GM12878 (cell line): ENCODE data around the gene BACE2. TPM values are rescaled to one million over a fixed set of nuclear protein-coding genes. Genes with fewer than 3 reads are reported as not detected.

ENCODE experiments used
- ATAC-seq: fragments of 200-7000 bp; cut with Tn5 transposase; 3 replicates; pipeline ENCODE4 v1.9.1; 2020; ENCODE audit warnings: mild to moderate bottlenecking, moderate library complexity
- BruUV-seq: library from RNA; stranded (reverse); fragments of 400-500 nt; replicated peaks from 2 replicates; lab custom pipeline; 2021; lab: Mats Ljungman, UMichigan
- CTCF ChIA-PET: fragments of 300-600 bp; sonication (Branson Sonifier 250); formaldehyde crosslinking; extraction: SDS; loops from one replicate; lab custom pipeline; 2021; ENCODE audit warnings: inconsistent platforms; lab: Yijun Ruan, JAX
- POLR2A ChIA-PET: fragments of 350-600 bp; formaldehyde crosslinking; extraction: SDS; loops from one replicate; lab custom pipeline; 2021; ENCODE audit warnings: inconsistent platforms; lab: Charles Lee
- RAD21 ChIA-PET: fragments of 300-600 bp; sonication (Branson Sonifier 250); formaldehyde crosslinking; loops from one replicate; lab custom pipeline; 2023; ENCODE audit warnings: antibody characterized with exemption; ENCODE audit not compliant: unreplicated experiment; lab: Charles Lee
- SMC1A ChIA-PET: fragments of 300-600 bp; sonication (Branson Sonifier 250); formaldehyde crosslinking; loops from one replicate; lab custom pipeline; 2023; ENCODE audit not compliant: unreplicated experiment, uncharacterized antibody; lab: Charles Lee
- DNase-seq: peaks from one replicate; pipeline ENCODE4 v3.0.0-alpha.2; 2011; ENCODE audit warnings: low read depth, low spot score
- FAIRE-seq: peaks from 3 replicates; lab custom pipeline; 2011; peaks lifted over from hg19 to GRCh38; lab: Jason Lieb, UNC
- H2AFZ ChIP-seq: 2 replicates; pipeline ENCODE4 v1.6.0; 2011; ENCODE audit warnings: low read depth, low read length, control low read depth; ENCODE audit not compliant: control insufficient read depth
- H3K27ac ChIP-seq: 2 replicates; pipeline ENCODE4 v1.5.1; 2011; ENCODE audit warnings: control low read depth; ENCODE audit not compliant: control insufficient read depth, insufficient read depth
- H3K27me3 ChIP-seq, 2 experiments: replicated peaks in 1 of 2; 2 replicates each; pipeline versions ENCODE4 v1.6.0 to v1.6.1; 2011; ENCODE audit warnings: low read length in 1 of 2; ENCODE audit not compliant: control insufficient read depth in 2 of 2, insufficient read depth in 2 of 2
- H3K36me3 ChIP-seq, 2 experiments: 2 replicates each; pipeline ENCODE4 v1.5.1; 2011; ENCODE audit warnings: low read length in 1 of 2; ENCODE audit not compliant: control insufficient read depth in 2 of 2, insufficient read depth in 2 of 2
- H3K4me1 ChIP-seq: 2 replicates; pipeline ENCODE4 v1.6.1; 2011; ENCODE audit warnings: mild to moderate bottlenecking, low read length, moderate library complexity, mixed read lengths; ENCODE audit not compliant: control insufficient read depth, insufficient read depth
- H3K4me2 ChIP-seq: 2 replicates; pipeline ENCODE4 v1.6.0; 2011; ENCODE audit warnings: control low read depth; ENCODE audit not compliant: control insufficient read depth, insufficient read depth
- H3K4me3 ChIP-seq: fragments of 200-600 bp; sonication (generic); 2 replicates; pipeline ENCODE4 v1.5.1; 2016
- H3K79me2 ChIP-seq: 2 replicates; pipeline ENCODE4 v1.6.0; 2011; ENCODE audit warnings: low read length; ENCODE audit not compliant: control insufficient read depth, insufficient read depth
- H3K9ac ChIP-seq: 2 replicates; pipeline ENCODE4 v1.8.0; 2011; ENCODE audit warnings: low read length, control low read depth, mixed read lengths; ENCODE audit not compliant: control insufficient read depth, insufficient read depth
- H3K9me3 ChIP-seq: replicated peaks from 3 replicates; pipeline ENCODE4 v1.5.1; 2011; ENCODE audit warnings: mild to moderate bottlenecking, low read length; ENCODE audit not compliant: control insufficient read depth, insufficient read depth
- H4K20me1 ChIP-seq: 2 replicates; pipeline ENCODE4 v1.6.0; 2011; ENCODE audit not compliant: control insufficient read depth, insufficient read depth
- CBX5 ChIP-seq: sonication (generic); IDR thresholded peaks from 2 replicates; pipeline ENCODE4 v1.6.1; 2016; ENCODE audit warnings: low read depth, moderate library complexity, mild to moderate bottlenecking, inconsistent platforms
- CHD2 ChIP-seq: IDR thresholded peaks from 2 replicates; pipeline ENCODE4 v1.6.1; 2011; ENCODE audit warnings: low read depth, low read length, improper control_type of control experiment, borderline replicate concordance
- CUX1 ChIP-seq: IDR thresholded peaks from 2 replicates; pipeline ENCODE4 v1.6.1; 2012; ENCODE audit warnings: improper control_type of control experiment, low read depth, low read length; ENCODE audit not compliant: insufficient replicate concordance
- EGR1 ChIP-seq, 2 experiments: IDR thresholded peaks; 1 replicate in 1 of 2; 2 replicates in 1 of 2; pipeline ENCODE4 v1.6.1; 2011 to 2012; ENCODE audit warnings: low read depth in 2 of 2, low read length in 2 of 2, borderline replicate concordance in 1 of 2, mild to moderate bottlenecking in 1 of 2, moderate library complexity in 1 of 2
- LARP7 ChIP-seq: fragments of 450-650 bp; IDR thresholded peaks from 2 replicates; pipeline ENCODE4 v1.6.1; 2017; ENCODE audit warnings: mild to moderate bottlenecking
- NBN ChIP-seq: fragments of 450-650 bp; IDR thresholded peaks from 2 replicates; pipeline ENCODE4 v1.6.1; 2016
- NR2F1 ChIP-seq: fragments of 450-650 bp; conservative IDR thresholded peaks from 2 replicates; pipeline ENCODE4 v1.6.1; 2017; ENCODE audit warnings: mild to moderate bottlenecking
- PAX8 ChIP-seq: fragments of 450-650 bp; IDR thresholded peaks from 2 replicates; pipeline ENCODE4 v1.6.1; 2017; ENCODE audit warnings: mild to moderate bottlenecking, moderate library complexity
- POLR2AphosphoS5 ChIP-seq: IDR thresholded peaks from 2 replicates; pipeline ENCODE4 v1.6.1; 2011; ENCODE audit warnings: mild to moderate bottlenecking, low read length, inconsistent platforms
- RFX5 ChIP-seq: IDR thresholded peaks from 2 replicates; pipeline ENCODE4 v1.6.1; 2011; ENCODE audit warnings: low read depth, low read length, improper control_type of control experiment
- TCF7 ChIP-seq: IDR thresholded peaks from 2 replicates; pipeline ENCODE4 v1.6.1; 2014; ENCODE audit warnings: antibody characterized with exemption, borderline replicate concordance
- WRNIP1 ChIP-seq: IDR thresholded peaks from 2 replicates; pipeline ENCODE4 v1.6.1; 2011; ENCODE audit warnings: low read depth, low read length, improper control_type of control experiment, borderline replicate concordance
- ZNF274 ChIP-seq: IDR thresholded peaks from one replicate; pipeline ENCODE4 v1.8.0; 2011; ENCODE audit not compliant: insufficient read length, insufficient read depth
- ZSCAN29 ChIP-seq: fragments of 450-650 bp; IDR thresholded peaks from 2 replicates; pipeline ENCODE4 v1.6.1; 2017; ENCODE audit warnings: mild to moderate bottlenecking, moderate library complexity
- WGBS: methylation state at CpG from one replicate; pipeline ENCODE4 v1.1.6; 2016; ENCODE audit warnings: low lambda C conversion rate; ENCODE audit not compliant: insufficient replicate concordance, insufficient coverage; ENCODE audit errors: missing lambda C conversion rate; 5-methylcytosine and 5-hydroxymethylcytosine counted together
- in situ Hi-C: fragments of 300-500 bp; cut with MboI; formaldehyde crosslinking; loops from 9 replicates; pipeline ENCODE4 v1.14.3; 2018; ENCODE audit warnings: mixed read lengths
- intact Hi-C: fragments of 100-400 bp; cut with micrococcal nuclease; formaldehyde crosslinking; loops from one replicate; pipeline ENCODE4 v1.14.2; 2022; ENCODE audit not compliant: unreplicated experiment
- polyA plus RNA-seq, 11 experiments: library from polyadenylated mRNA; depleted of rRNA in 4 of 11; unstranded in 6 of 11; stranded (reverse) in 5 of 11; fragments of >200 nt; fragmentation: Nextera tagmentation in 4 of 11; fragmentation: Illumina TruSeq in 1 of 11; extraction: Ambion mirVana in 4 of 11; extraction: Trizol in 1 of 11; gene quantifications; 1 replicate in 1 of 11; 2 replicates in 10 of 11; pipeline versions ENCODE4 v1.2.1 to v1.2.3, GENCODE V29; 2011 to 2016; ENCODE audit warnings: inconsistent platforms in 2 of 11, missing spikeins in 2 of 11, low read depth in 1 of 11
- total RNA-seq, 4 experiments: library from RNA; depleted of rRNA in 3 of 4; stranded (reverse); fragments of >200 nt in 3 of 4; fragmentation: Illumina TruSeq in 1 of 4; extraction: Trizol in 1 of 4; gene quantifications; 2 replicates each; pipeline versions ENCODE4 v1.2.1 to v1.2.3, GENCODE V29; 2013 to 2021

BACE2 gene
- total and polyA plus RNA-seq, 10 of the 15 experiments (the other 5 are each of a cell fraction or from before 2014, with no cell fraction given), result 0.04 to 0.69 (median 0.18) TPM; not detected in 5

GRCh38 chr21:41139275-41139674 is 28.7 kb upstream of the BACE2 start (continued):
- no peak for TF ChIP-seq RFX5

GRCh38 chr21:41139951-41140350 is 28.0 kb upstream of the BACE2 start:
- CTCF ChIA-PET, result no interaction called here
- WGBS, result 51% methylated on average over 12 of the region's 12 CpGs
- Histone ChIP-seq H3K4me1 (no peaks in the 10 kb centered on the region), H3K9ac (no peak overlapping the region), H3K36me3 (no peaks in the 10 kb centered on the region), H3K27ac (no peak overlapping the region), H2AFZ (no peak overlapping the region), H3K4me3 (no peak overlapping the region), H3K9me3 (no peaks in the 10 kb centered on the region), H3K79me2 (no peaks in the 10 kb centered on the region), H3K4me2 (no peak overlapping the region), H3K27me3 (no peaks in the 10 kb centered on the region), H4K20me1 (no peaks in the 10 kb centered on the region)
- ATAC-seq, result no peak
- in situ Hi-C loops, result loop anchor here (10.0 kb wide), 1 partner anchor 1615 kb away; no protein-coding TSS in a partner anchor
- POLR2A ChIA-PET, result no interaction called here
- no peak for DNase-seq
- RAD21 ChIA-PET, result no interaction called here
- SMC1A ChIA-PET, result no interaction called here
- no peak for TF ChIP-seq NBN
- TF ChIP-seq CUX1, result no peak
- no peak for TF ChIP-seq POLR2AphosphoS5
- no peak for TF ChIP-seq TCF7
- no peak for TF ChIP-seq CHD2
- TF ChIP-seq EGR1 (IDR thresholded peaks at IDR 0.05; ENCODE audit: borderline replicate concordance in 1 of 2, low read depth in 2 of 2, low read length in 2 of 2), result no peak
- no peak for TF ChIP-seq ZNF274
- TF ChIP-seq ZSCAN29, result no peak
- no peak for TF ChIP-seq WRNIP1
- TF ChIP-seq LARP7, result no peak
- TF ChIP-seq CBX5, result no peak
- TF ChIP-seq PAX8, result no peak
- no peak for TF ChIP-seq NR2F1
- no TSS peak for BruUV-seq
- intact Hi-C loops, result no loop called here
- no peak for FAIRE-seq
